K562 (cell line): Measurements from ENCODE around the gene PLIN5. TPM values are rescaled to one million over a fixed set of nuclear protein-coding genes. Genes with fewer than 3 reads are reported as not detected.

Experiments used
- ARHGAP35 ChIP-seq: fragments of 450-650 bp; IDR thresholded peaks from 2 replicates; pipeline ENCODE4 v1.6.1; 2018; ENCODE audit not compliant: partially characterized antibody
- ARID4B ChIP-seq: sonication (generic); formaldehyde crosslinking; IDR thresholded peaks from 2 replicates; pipeline ENCODE4 v1.8.0; 2022; ENCODE audit warnings: mild to moderate bottlenecking, missing genetic modification reagents
- CCNT2 ChIP-seq: IDR thresholded peaks from 2 replicates; pipeline ENCODE4 v1.6.1; 2011; ENCODE audit warnings: borderline replicate concordance, low read depth, mild to moderate bottlenecking, moderate library complexity, mixed read lengths, low read length; ENCODE audit not compliant: insufficient read length; ENCODE audit errors: extremely low read depth
- CHAMP1 ChIP-seq: fragments of 450-650 bp; IDR thresholded peaks from 2 replicates; pipeline ENCODE4 v1.6.1; 2016; ENCODE audit warnings: mild to moderate bottlenecking
- CSDE1 ChIP-seq, 2 experiments: fragments of 450-650 bp; IDR thresholded peaks; 2 replicates each; pipeline ENCODE4 v1.6.1; 2016; ENCODE audit warnings: mild to moderate bottlenecking in 1 of 2
- CTBP1 ChIP-seq: fragments of 450-650 bp; IDR thresholded peaks from 2 replicates; pipeline ENCODE4 v1.6.1; 2016; ENCODE audit warnings: borderline replicate concordance
- DACH1 ChIP-seq: fragments of 450-650 bp; IDR thresholded peaks from 2 replicates; pipeline ENCODE4 v1.6.1; 2018; ENCODE audit not compliant: partially characterized antibody
- HNRNPUL1 ChIP-seq: fragments of 200-400 bp; formaldehyde crosslinking; IDR thresholded peaks from 2 replicates; pipeline ENCODE4 v1.6.1; 2017; ENCODE audit warnings: low read length
- IRF2 ChIP-seq: sonication (generic); formaldehyde crosslinking; IDR thresholded peaks from 2 replicates; pipeline ENCODE4 v1.8.1; 2022; ENCODE audit warnings: mild to moderate bottlenecking, missing genetic modification reagents
- KDM5B ChIP-seq: fragments of 200-600 bp; sonication (generic); IDR thresholded peaks from 2 replicates; pipeline ENCODE4 v1.6.1; 2012; ENCODE audit warnings: low read depth, mild to moderate bottlenecking, moderate library complexity, low read length, control low read depth, inconsistent platforms; ENCODE audit not compliant: insufficient replicate concordance
- MECOM ChIP-seq: fragments of 250-450 bp; sonication (Bioruptor Pico); IDR thresholded peaks from 2 replicates; pipeline ENCODE4 v1.8.0; 2022; ENCODE audit warnings: inconsistent platforms
- PHF21A ChIP-seq: fragments of 450-650 bp; IDR thresholded peaks from 2 replicates; pipeline ENCODE4 v1.6.1; 2017; ENCODE audit warnings: low read depth, borderline replicate concordance
- PRPF4 ChIP-seq: fragments of 200-400 bp; formaldehyde crosslinking; IDR thresholded peaks from one replicate; pipeline ENCODE4 v1.6.1; 2017; ENCODE audit warnings: low read length, low read depth, mild to moderate bottlenecking; ENCODE audit not compliant: insufficient read depth, poor library complexity, severe bottlenecking
- PTRF ChIP-seq: fragments of 450-650 bp; IDR thresholded peaks from 2 replicates; pipeline ENCODE4 v1.6.1; 2016; ENCODE audit warnings: mild to moderate bottlenecking, missing genetic modification characterization, missing compliant biosample characterization
- RBBP5 ChIP-seq: fragments of 200-600 bp; sonication (generic); IDR thresholded peaks from 2 replicates; pipeline ENCODE4 v1.6.1; 2012; ENCODE audit warnings: borderline replicate concordance, mild to moderate bottlenecking, low read length, control low read depth, inconsistent platforms; ENCODE audit not compliant: insufficient read depth, poor library complexity, severe bottlenecking
- SNRNP70 ChIP-seq: fragments of 200-400 bp; formaldehyde crosslinking; optimal IDR thresholded peaks from 2 replicates; pipeline ENCODE3; 2017; ENCODE audit warnings: low read depth, low read length
- SOX6 ChIP-seq: fragments of 450-650 bp; IDR thresholded peaks from 2 replicates; pipeline ENCODE4 v1.6.1; 2014; ENCODE audit warnings: mild to moderate bottlenecking
- ZBTB17 ChIP-seq: fragments of 450-650 bp; formaldehyde crosslinking; IDR thresholded peaks from 2 replicates; pipeline ENCODE4 v1.4.0; 2020; ENCODE audit warnings: mild to moderate bottlenecking
- ZNF143 ChIP-seq: sonication (generic); formaldehyde crosslinking; IDR thresholded peaks from 2 replicates; pipeline ENCODE4 v1.9.0; 2022; ENCODE audit warnings: mild to moderate bottlenecking, missing genetic modification reagents
- ZNF551 ChIP-seq: fragments of 250-450 bp; sonication (Bioruptor Pico); IDR thresholded peaks from 2 replicates; pipeline ENCODE4 v1.5.0; 2021; ENCODE audit warnings: mild to moderate bottlenecking, moderate library complexity
- ZNF584 ChIP-seq: fragments of 200-800 bp; sonication (Bioruptor generic); IDR thresholded peaks from 2 replicates; pipeline ENCODE4 v1.6.1; 2016; ENCODE audit warnings: low read depth, mild to moderate bottlenecking, missing genetic modification characterization, missing compliant biosample characterization
- polyA plus RNA-seq, 8 experiments: library from polyadenylated mRNA; depleted of rRNA in 4 of 8; stranded (reverse) in 5 of 8; unstranded in 3 of 8; fragments of >200 nt; fragmentation: Nextera tagmentation in 2 of 8; fragmentation: Illumina TruSeq in 1 of 8; extraction: Ambion mirVana in 2 of 8; extraction: Trizol in 1 of 8; gene quantifications; 2 replicates each; pipeline versions ENCODE4 v1.2.1 to v1.2.3, GENCODE V29; 2011 to 2014; ENCODE audit warnings: inconsistent platforms in 1 of 8, missing spikeins in 1 of 8
- total RNA-seq, 7 experiments: library from RNA; depleted of rRNA in 6 of 7; stranded (reverse); fragments of >200 nt in 6 of 7; fragmentation: Illumina TruSeq in 2 of 7; extraction: Trizol in 2 of 7; gene quantifications; 2 replicates each; pipeline versions ENCODE4 v1.2.1 to v1.2.3, GENCODE V29; 2011 to 2021; ENCODE audit warnings: low replicate concordance in 1 of 7

Gene PLIN5
- total and polyA plus RNA-seq, 9 of the 15 experiments (the other 6 are each of a cell fraction or from before 2014, with no cell fraction given) = 0.04 to 1.3 (median 0.50) TPM

- TF ChIP-seq ARID4B (CRISPR knock-in tag) (peak; percentile 60; the same call in 1 of the 2 replicates), RBBP5 (no peak), IRF2 (no peak), PRPF4 (no peak), ZBTB17 (CRISPR knock-in tag) (no peak), ARHGAP35 (no peak), CTBP1 (peak; percentile 83; the same call in 1 of the 2 replicates), MECOM (no peak), ZNF143 (CRISPR knock-in tag) (0 out of 2 replicates have a peak, but pooled peaks have one; percentile 35), ZNF584 (CRISPR knock-in tag) (no peak), SNRNP70 (no peak), PHF21A (no peak), DACH1 (peak; percentile 71), CHAMP1 (no peak), CSDE1 (IDR thresholded peaks at IDR 0.05) (no peak), CCNT2 (peak; percentile 13), ZNF551 (CRISPR knock-in tag) (no peak), PTRF (no peak), KDM5B (no peak), SOX6 (no peak), HNRNPUL1 (no peak)
Observed at GRCh38 chr19:4555657-4556561, 20.9 kb upstream of the PLIN5 start (continued).
